ENCODE results near the gene CBX4.
A peak's percentile ranks its signal among the peaks of the same experiment; 100 is the strongest.

CBX4 gene

GRCh38 chr17:79811868-79812352 lies 27.3 kb downstream of the CBX4 start:
- no peak for DNase-seq

- peak in 1 of 2 experiments; percentile 46 for DNase-seq
These were observed 28.0 kb downstream of the CBX4 start for GRCh38 chr17:79811011-79811867.

GRCh38 chr17:79810130-79811010 lies 28.9 kb downstream of the CBX4 start:
- DNase-seq: peak; percentile 67 to 86

- peak in 1 of 2 experiments; percentile 28 for DNase-seq
These were observed 29.6 kb downstream of the CBX4 start for GRCh38 chr17:79809530-79810129.

- DNase-seq: peak; percentile 23 to 56
These were observed 30.3 kb downstream of the CBX4 start for GRCh38 chr17:79808763-79809529.

- no peak for DNase-seq
These were observed 32.1 kb downstream of the CBX4 start for GRCh38 chr17:79806863-79807720.

- no peak for DNase-seq
These were observed 32.8 kb downstream of the CBX4 start for GRCh38 chr17:79806446-79806760.

GRCh38 chr17:79804856-79805696 lies 34.2 kb downstream of the CBX4 start:
- DNase-seq: no peak

GRCh38 chr17:79803997-79804855 lies 35.0 kb downstream of the CBX4 start:
- DNase-seq: no peak

GRCh38 chr17:79803421-79803996 lies 35.7 kb downstream of the CBX4 start:
- no peak for DNase-seq

- no peak for DNase-seq
These were observed 36.4 kb downstream of the CBX4 start for GRCh38 chr17:79802736-79803420.

- no peak for DNase-seq
These were observed 37.1 kb downstream of the CBX4 start for GRCh38 chr17:79802039-79802735.

GRCh38 chr17:79801156-79802038 lies 37.8 kb downstream of the CBX4 start:
- no peak for DNase-seq

GRCh38 chr17:79800325-79801155 lies 38.7 kb downstream of the CBX4 start:
- peak; percentile 28 to 36 for DNase-seq

- no peak for DNase-seq
These were observed 39.5 kb downstream of the CBX4 start for GRCh38 chr17:79799538-79800324.
